GM21576 (cell line): Measurements from ENCODE around the gene EMX2.
"Not testable (repeated sequence)": the region's sequence is repeated elsewhere in the genome, so short reads cannot be mapped to it uniquely, and the experiment has no call there.

Experiments used
- ATAC-seq: cut with Tn5 transposase; IDR thresholded peaks from one replicate; pipeline ENCODE4 v1.9.1; 2021; ENCODE audit warnings: mild to moderate bottlenecking, moderate library complexity; ENCODE audit not compliant: unreplicated experiment

The EMX2 gene

DNA sequence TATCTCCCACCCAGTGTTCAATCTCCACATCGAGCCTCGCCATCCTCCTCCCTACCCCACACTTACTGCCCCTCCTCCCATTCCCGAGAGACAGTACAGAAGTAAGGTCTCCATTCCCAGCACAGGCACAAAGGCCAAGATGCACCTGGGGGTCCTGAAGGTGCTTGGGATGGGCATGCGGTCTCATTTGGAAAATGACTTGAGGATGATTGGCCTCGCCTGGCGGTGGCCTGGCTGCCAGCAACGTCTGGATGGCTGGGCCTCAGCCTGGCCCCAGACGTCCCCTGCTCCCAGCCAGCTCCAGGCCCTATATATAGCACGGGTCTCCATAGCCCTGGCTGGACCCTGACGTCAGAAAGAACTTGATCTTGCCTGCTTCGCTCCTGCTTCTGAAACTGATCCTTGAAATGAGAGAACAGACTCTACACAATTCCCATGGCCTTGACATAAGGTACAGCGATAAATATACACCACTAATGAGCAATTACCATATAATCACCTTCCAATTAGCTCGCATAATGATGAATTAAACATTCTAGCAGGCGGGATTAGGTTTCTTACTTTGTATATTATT is 11.8 kb downstream of the EMX2 start:
- ATAC-seq: no peak

DNA sequence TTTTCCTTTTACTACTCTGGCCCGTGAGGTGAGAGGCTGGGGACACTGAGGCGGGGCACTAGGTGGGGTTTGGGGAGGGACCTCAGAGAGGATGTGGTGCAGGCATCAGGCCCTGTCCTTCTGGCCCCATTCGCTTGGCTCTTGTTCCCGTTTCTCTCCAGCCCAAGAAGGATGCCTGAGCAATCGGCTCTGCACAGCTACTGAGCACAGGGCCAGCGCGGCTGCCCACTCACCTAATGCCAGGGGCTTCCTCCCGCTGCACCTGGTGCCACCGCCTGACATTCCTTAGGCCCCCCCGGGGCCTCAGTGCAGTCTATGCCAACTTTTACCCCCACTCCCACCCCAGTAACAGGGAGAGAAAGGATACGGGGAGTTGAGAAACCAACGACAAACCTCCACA is 12.5 kb downstream of the EMX2 start:
- no peak for ATAC-seq

DNA sequence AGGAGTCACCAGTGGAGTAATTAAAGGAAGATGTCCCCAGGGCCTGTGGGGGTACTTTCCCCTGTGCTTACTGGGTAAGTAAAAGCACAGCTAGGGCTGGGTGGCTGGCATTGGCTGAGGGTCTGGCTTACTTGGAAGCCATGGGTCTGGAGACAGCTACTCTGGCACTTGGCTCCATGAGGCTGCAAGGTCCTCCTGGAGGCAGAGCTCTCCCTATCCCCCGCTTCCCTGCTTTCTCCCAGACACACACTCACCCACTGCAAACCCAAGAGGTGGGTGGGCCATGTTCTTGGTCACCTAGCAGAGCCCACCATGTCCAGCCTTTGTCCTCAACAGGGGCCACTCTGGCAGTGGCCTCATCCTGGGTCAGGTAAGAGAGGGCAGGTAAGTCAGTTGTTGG is 13.3 kb downstream of the EMX2 start:
- no peak for ATAC-seq

DNA sequence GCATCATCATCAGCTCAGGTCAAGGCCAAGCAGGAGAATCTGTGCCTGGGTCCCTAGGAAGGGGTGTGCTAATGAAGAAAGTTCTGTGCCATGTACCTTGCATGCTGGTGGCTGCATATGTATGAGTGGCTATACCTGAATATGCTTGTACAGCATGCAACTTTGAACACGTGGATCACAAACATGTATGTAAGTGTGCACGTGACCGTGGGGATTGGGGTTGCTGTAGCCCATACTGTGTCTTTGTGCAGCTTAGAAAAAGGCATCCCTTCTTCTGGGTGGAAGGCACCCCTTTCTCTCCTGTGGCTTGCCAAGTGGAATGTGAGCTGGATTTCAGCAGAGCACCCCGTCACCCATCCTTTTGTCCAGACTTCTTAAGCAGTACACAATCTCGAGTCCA is 13.8 kb downstream of the EMX2 start:
- ATAC-seq: no peak

DNA sequence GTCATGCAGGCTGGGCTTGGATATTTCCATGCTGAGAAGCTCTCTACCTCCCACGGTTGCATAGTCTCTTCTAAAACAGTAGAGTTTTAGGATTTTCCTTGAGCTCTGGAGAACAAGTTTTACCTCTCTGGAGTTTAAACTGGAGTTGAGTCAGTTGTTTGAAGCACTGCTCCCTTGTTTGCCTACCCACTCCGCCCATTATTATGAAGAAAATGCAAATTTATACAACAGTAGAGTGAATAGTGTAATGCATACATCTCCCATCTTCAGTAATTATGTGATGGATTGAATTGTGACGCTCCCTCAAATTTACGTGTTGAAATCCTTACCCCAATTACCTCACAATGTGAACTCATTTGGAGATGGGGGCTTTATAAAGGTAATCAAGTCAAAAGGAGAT is 17.2 kb downstream of the EMX2 start:
- ATAC-seq: no peak

DNA sequence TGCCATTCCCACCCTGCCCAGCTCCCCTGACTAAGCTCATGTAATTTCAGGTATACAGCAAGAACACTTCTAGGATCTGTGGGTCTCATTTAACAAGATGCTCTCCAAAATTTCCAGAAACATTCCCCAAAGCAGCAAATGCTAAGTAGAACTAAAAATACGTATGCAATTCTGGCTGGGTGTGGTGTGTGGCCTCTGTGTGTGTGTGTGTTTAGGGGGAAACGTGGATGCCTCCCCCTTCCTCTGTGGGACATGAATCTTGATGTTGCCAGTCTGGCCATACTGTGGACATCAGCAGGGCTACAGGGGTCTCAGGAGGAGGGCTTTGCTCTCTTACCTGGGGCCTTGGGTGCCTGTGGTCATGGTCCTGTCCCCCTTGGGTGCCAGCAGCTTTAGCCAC is 18.4 kb downstream of the EMX2 start:
- ATAC-seq: no peak

DNA sequence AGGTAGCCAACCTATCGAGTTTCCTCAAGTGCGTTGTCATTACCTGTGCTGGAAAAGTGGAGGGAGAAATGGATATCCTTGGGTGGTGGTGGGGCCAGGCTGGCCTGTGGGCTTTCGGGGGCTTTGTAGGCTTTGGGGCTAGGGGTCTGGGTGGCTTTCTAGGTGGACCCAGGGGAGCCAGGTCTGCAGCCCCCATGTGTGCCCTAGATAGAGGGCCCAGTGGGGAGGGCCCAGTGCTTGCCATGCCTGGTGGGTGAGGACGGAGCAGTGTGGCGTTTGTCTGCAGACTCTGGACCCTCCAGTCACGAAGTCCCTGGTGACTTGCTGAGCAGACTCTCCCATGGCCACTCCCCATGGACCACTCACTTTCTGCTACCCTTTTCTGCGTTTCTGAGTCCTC is 19.7 kb downstream of the EMX2 start:
- ATAC-seq: no peak

DNA sequence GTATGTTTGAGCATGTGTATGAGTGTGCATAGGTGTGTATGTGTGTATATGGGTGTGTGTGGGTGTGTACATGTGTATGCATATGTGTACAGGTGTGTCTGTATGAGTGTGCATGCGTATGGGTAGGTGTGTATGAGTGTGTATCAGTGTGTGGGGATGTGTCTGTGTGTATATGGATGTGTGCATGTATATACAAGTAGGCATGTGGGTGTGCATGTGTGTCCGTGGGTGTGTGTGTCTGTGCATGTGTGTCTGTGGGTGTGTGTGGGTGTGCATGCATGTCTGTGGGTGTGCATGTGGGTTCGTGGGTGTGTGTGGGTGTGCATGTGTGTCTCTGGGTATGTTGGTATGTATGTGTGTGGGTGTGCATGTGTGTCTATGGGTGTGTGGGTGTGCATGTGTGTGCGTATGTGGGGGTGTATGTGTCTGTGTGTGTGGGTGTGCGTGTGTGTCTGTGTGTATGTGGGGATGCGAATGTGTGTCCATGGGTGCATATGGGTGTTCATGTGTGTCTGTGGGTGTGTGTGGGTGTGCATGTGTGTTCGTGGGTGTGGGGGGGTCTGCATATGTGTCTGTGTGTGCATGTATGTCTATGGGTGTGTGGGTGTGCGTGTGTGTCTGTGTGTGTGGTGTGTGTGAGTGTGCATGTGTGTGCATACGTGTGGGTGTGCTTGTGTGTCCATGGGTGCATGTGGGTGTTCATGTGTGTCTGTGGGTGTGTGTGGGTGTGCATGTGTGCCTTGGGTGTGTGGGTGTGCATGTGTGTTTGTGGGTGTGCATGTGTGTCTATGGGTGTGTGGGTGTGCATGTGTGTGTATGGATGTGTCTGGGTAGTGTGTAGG is 20.6 kb downstream of the EMX2 start:
- no peak for ATAC-seq

DNA sequence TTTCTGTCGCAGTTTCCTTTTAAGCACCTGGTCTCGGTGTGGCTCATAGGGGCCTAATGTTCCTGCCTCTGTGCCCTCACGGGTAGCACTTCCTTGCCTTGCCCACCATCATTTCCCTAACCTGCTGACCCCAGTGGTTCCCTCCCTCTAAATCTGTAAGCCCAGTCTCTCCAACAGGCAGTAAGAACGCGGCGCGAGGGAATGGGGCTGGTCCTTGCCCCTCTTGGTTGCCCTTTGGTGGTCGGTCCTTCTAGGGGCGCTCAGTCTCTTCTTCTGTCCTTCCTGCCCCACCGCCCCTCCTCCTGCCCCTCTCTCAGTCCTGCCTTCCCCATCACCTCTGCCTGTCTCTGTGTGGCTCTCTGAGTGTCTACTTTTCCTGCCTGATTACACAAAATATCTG is 21.2 kb downstream of the EMX2 start:
- ATAC-seq: no peak

DNA sequence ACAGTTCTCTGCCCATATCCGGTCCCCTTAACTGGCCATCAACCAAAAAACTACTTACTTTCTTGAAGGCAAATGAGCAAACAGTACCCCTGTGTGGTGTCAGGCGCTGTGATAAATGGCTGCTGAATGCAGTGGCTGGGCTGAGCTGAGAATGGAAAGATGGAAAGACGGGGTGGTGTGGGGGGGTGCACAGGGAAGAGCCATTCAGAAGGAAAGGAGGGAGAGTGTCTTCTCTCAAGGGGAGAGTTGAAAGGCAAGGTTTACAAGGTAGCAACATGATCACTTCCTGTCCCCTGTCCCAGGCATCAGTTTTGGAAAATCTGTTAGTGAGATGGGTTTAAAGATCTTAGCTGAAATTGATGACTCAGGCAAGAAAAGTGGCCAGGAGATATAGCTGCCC is 22.5 kb downstream of the EMX2 start:
- ATAC-seq: no peak

DNA sequence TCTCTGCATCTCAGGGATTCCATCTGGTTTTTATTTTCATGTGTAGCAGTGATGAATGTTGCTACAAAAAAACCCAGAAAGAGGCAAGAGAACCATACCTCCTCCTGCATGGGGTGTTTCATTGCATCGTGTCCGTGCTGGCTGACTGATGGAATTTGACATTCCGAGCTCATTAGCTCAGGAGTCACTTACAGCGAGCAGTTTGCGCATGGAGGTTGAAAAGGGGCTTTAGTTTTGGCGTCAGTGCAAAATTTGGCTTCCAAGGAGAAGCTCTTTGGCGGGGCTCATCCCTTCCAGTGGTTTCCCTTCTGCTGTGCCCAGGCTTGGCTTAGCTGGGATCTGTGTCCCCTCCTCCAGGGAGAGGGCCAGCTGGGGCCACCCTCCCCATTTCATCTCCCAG is 25.8 kb downstream of the EMX2 start:
- no peak for ATAC-seq

DNA sequence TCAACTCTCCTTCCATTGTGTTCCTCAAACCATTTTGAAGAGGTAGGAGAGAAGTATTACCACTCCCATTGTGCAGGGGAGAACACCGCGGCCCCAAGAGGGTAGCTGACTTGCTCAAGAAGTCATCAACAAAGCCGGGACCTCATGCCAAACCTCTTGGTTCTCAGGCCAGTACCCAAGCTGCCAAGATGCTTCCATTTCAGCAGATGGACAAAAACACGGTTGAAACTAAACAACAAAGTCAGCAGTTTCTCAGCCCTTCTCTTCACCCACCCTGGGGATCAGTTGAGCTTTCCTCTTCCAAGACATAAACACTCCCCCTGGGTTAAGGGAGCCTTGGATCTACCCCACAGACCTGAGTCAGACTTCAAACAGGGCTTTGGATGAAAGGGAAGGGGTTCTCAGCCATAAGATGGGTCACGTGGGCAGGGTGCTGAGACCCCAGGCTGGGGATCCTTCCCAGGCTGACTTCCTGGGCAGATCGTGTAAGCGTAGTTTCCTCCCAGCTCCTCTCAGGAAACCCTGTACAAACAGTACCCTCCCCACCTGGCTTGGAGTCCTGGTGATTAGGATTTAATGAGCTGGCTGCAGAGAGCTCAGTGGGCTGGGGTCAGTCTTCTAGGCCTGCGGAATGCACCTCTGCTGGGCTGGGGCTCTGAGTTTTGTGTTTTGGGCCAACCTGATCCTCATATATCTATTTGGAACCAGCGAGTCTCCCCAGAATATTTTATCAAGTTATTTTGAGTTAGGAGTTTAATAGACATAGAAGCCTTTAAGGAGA is 27.3 kb downstream of the EMX2 start:
- ATAC-seq: no peak

DNA sequence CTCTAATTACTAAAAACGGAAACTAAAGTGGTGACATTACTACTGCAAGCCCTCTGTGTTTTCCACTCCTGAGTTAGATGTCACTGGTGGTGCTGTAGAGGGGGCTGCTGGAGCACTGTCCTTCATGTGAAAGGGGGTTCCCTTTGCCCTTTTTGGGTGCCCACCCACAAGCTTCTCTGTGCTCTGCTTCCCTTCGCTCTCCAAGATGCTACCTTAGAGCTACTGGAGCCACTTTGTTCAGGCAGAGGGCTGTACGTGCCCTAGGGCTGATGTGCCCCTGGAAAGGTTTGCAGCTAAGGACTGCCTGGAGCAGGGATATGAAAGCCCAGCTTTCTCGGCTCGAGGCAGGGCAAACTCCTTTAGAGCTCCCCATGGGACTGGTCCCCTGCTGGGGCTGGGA is 28.3 kb downstream of the EMX2 start:
- no peak for ATAC-seq

DNA sequence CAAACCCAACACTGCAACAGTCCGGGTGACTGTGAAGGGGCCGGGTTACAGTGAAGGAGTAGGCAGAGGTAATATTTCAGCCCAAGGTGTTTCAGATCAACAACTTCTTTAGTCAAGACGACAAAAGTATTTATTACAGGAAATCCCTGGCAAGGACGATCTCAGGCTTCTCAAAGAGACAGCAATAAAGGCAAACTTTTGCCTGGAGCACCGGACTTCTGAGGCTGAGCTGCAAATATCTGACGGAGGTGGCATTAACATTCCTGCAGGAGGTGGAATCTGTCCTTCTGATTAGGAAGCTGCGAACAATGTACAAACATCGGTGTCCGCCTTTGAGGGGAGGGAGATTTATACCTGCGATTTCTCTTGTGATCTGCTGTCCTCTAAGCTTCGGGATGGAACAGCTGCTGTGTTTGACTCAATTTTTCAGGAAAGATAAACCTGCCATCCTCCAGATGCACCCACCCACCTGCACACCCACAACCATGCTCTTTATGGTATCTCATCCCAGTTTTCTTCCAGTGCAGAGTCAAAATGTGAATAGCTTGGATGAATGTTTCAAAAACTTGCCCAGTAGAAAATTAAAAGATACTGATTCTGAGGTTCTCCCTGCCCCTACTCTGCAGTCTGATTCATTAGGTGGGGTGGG is 32.1 kb downstream of the EMX2 start:
- no peak for ATAC-seq

DNA sequence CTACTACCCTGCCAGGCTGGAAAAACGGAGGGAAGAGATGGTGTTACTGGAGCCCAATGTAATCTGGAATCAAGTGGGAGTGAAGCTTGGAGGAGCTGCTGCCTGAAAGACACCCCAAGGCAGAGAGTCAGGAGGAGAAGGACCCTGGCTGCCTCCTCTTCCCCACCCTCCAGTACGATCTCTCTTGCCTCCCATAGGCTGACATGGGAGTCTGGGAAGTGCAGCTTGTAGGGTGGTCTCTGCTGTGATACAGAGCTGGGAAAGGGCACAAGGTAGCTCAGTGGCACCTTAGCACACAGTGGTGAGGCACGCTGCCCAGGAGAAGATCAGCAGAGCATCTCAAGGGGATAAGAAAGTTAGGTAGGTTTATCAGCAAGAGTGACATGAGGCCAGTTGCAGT is 35.9 kb downstream of the EMX2 start:
- no peak for ATAC-seq

DNA sequence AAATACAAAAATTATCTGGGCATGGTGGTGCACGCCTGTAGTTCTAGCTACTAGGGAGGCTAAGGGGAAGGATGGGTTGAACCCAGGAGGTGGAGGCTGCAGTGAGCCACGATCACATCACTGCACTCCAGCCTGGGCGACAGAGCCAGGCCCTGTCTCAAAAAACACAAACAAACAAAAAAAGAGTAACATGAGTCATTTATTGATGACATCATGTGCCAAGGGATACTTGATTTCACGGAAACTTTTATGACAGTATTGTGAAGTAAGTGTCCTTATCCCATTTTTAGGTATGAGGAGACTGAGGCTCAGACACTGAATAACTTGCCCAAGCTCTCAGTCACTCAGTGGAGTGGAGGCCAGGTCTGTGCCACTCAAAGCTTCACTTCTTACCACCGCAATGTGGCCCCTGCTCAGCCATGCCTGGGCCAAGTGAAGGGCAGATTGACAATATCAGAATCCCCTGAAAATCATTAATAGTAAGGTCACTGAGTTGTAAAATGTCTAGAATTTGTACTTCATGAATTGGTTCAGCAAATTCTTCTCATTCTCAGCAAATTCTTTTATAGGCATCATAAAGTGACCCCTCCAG is 36.5 kb downstream of the EMX2 start:
- no peak for ATAC-seq

DNA sequence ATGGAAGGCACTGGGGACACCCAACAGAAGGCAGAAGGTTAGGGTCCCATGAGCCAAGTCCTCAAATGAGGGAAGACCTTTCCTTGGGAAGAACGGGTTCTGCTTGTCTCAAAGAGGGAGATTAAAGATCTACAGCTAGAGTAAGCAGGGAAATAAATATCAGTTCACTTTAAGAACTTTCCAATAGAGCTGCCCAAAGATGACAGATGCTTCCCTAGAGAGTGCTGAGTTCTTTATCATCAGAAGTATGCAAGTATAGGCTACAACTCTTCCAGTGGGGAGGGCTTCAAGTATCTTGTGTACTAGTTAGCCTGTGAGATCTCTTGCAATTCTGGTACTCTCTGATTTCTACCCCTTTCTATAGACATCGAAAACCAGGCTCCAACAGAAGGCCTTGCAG is 39.4 kb downstream of the EMX2 start:
- ATAC-seq: no peak

DNA sequence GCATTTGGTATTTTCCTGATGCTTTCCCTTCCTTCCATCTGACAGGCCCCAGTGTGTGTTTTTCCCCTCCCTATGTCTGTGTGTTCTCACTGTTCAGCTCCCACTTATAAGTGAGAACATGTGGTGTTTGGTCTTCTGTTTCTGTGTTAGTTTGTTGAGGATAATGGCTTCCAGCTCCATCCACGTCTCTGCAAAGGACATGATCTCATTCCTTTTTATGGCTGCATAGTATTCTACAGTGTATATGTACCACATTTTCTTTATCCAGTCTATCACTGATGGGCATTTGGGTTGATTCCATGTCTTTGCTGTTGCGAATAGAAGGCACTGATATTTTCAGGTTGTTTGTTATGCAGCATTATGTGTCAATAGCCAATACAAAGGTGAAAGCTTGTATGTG is 42.3 kb downstream of the EMX2 start:
- ATAC-seq: not testable (repeated sequence)

DNA sequence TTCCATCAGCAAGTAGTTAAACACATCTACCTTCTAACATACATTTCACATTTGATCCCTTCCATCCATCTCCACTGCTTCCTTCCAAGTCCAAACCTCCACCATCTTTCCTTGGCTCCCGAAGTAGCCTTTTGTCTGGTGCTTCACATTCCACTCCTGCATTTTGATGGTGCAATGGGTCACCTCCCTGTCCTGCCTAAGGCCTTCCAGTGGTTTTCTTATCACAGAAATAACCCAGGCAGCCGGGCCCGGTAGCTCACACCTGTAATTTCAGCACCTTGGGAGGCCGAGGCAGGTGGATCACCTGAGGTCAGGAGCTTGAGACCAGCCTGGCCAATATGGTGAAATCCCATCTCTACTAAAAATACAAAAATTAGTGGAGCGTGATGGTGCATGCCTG is 44.5 kb downstream of the EMX2 start:
- ATAC-seq: no peak

DNA sequence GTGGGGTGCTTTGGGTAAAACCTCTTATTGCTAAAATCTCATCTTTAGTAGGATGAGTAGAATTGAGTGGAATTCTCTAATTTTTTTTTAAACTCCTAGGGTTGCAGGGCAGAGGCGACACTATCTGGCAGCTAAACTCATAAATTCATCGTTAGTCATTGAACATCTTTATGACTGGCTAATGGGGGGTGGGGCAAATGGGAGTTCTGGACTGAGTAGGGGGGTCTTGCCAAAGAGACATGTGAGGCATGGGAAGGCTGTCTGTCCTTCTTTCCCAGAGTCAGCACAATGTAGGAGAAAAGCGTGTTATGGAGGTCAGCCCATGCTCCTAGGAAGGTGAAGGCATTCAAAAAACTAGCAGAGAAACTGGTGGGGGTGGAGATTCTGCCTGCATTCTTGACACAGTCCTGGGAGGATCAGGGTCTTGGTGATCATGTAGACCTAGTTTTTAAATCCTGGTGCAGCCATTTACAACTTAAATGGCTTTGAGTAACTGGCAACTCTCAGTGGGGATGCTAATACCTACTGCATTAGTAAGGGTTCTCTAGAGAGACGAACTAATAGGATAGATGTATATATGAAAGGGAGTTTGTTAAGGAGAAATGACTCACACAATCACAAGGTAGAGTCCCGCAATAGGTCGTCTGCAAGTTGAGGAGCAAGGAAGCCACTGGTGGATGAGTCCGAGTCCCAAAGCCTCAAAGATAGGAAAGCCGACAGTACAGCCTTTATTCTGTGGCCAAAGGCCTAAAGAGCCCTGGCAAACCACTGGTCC is 47.7 kb downstream of the EMX2 start:
- ATAC-seq: no peak
